C4-2B (cell line): ENCODE data around the gene UGT2A2.

ENCODE experiments used
- CTCF ChIP-seq: fragments of 450-650 bp; conservative IDR thresholded peaks from 2 replicates; pipeline ENCODE4 v1.5.1; 2017; ENCODE audit warnings: mild to moderate bottlenecking
- ZFX ChIP-seq: fragments of 450-650 bp; IDR thresholded peaks from 2 replicates; pipeline ENCODE4 v1.6.1; 2017

- no peak for TF ChIP-seq CTCF
- no peak for TF ChIP-seq ZFX
Measured at GRCh38 chr4:69563424-69563823, 76.0 kb downstream of the UGT2A2 start.
